ENCODE data around the gene WFS1.

Gene WFS1

GRCh38 chr4:6258026-6258360 lies 11.7 kb upstream of the WFS1 start:
- in situ Hi-C loops (cut with MboI; ENCODE audit: low sequenced_read_pairs) = no loop called here

GRCh38 chr4:6258741-6259140 lies 10.9 kb upstream of the WFS1 start:
- in situ Hi-C loops (cut with MboI; ENCODE audit: low sequenced_read_pairs) = no loop called here

- in situ Hi-C loops (cut with MboI; ENCODE audit: low sequenced_read_pairs) = no loop called here
Observed at GRCh38 chr4:6259886-6260285, 9.8 kb upstream of the WFS1 start.

GRCh38 chr4:6262176-6262575 lies 7.5 kb upstream of the WFS1 start:
- in situ Hi-C loops (cut with MboI; ENCODE audit: low sequenced_read_pairs) = no loop called here

- in situ Hi-C loops (cut with MboI; ENCODE audit: low sequenced_read_pairs) = no loop called here
Observed at GRCh38 chr4:6262847-6263487, 6.7 kb upstream of the WFS1 start.

- in situ Hi-C loops (cut with MboI; ENCODE audit: low sequenced_read_pairs) = no loop called here
Observed at GRCh38 chr4:6263526-6264224, 6.0 kb upstream of the WFS1 start.

- in situ Hi-C loops (cut with MboI; ENCODE audit: low sequenced_read_pairs) = no loop called here
Observed at GRCh38 chr4:6264225-6264540, 5.5 kb upstream of the WFS1 start.

GRCh38 chr4:6265546-6265945 lies 4.1 kb upstream of the WFS1 start:
- in situ Hi-C loops (cut with MboI; ENCODE audit: low sequenced_read_pairs) = no loop called here

- in situ Hi-C loops (cut with MboI; ENCODE audit: low sequenced_read_pairs) = no loop called here
Observed at GRCh38 chr4:6267573-6267972, 2.1 kb upstream of the WFS1 start.

GRCh38 chr4:6268650-6269615 lies 717 bp upstream of the WFS1 start:
- in situ Hi-C loops (cut with MboI; ENCODE audit: low sequenced_read_pairs) = no loop called here

- in situ Hi-C loops (cut with MboI; ENCODE audit: low sequenced_read_pairs) = no loop called here
Observed at GRCh38 chr4:6270636-6271121, 1.0 kb downstream of the WFS1 start.

GRCh38 chr4:6271206-6271605 lies 1.6 kb downstream of the WFS1 start:
- in situ Hi-C loops (cut with MboI; ENCODE audit: low sequenced_read_pairs) = no loop called here

- in situ Hi-C loops (cut with MboI; ENCODE audit: low sequenced_read_pairs) = no loop called here
Observed at GRCh38 chr4:6271701-6272465, 2.2 kb downstream of the WFS1 start.

- in situ Hi-C loops (cut with MboI; ENCODE audit: low sequenced_read_pairs) = no loop called here
Observed at GRCh38 chr4:6272863-6273660, 3.4 kb downstream of the WFS1 start.

- in situ Hi-C loops (cut with MboI; ENCODE audit: low sequenced_read_pairs) = no loop called here
Observed at GRCh38 chr4:6273661-6273990, 4.0 kb downstream of the WFS1 start.

GRCh38 chr4:6275351-6275750 lies 5.7 kb downstream of the WFS1 start:
- in situ Hi-C loops (cut with MboI; ENCODE audit: low sequenced_read_pairs) = no loop called here

- in situ Hi-C loops (cut with MboI; ENCODE audit: low sequenced_read_pairs) = no loop called here
Observed at GRCh38 chr4:6275898-6276806, 6.5 kb downstream of the WFS1 start.

- in situ Hi-C loops (cut with MboI; ENCODE audit: low sequenced_read_pairs) = no loop called here
Observed at GRCh38 chr4:6277139-6277802, 7.6 kb downstream of the WFS1 start.
